HL-60 (cell line): ENCODE data around the gene NAA38.
"Not testable (repeated sequence)": the region's sequence is repeated elsewhere in the genome, so short reads cannot be mapped to it uniquely, and the experiment has no call there.

Source experiments
- DNase-seq, 2 experiments: peaks; one replicate each; pipeline ENCODE4 v3.0.0-alpha.2; 2010 to 2020; ENCODE audit warnings: low read depth in 1 of 2, low spot score in 1 of 2
- H3K27ac ChIP-seq: fragments of 250-450 bp; sonication (Bioruptor Pico); replicated peaks from 2 replicates; pipeline ENCODE4 v1.5.1; 2020; ENCODE audit warnings: mild to moderate bottlenecking, moderate library complexity
- H3K27me3 ChIP-seq: fragments of 250-450 bp; sonication (Bioruptor Pico); 2 replicates; pipeline ENCODE4 v1.5.1; 2021; ENCODE audit warnings: mild to moderate bottlenecking, moderate library complexity; ENCODE audit not compliant: insufficient read depth, poor library complexity, severe bottlenecking
- H3K4me3 ChIP-seq: replicated peaks from 2 replicates; pipeline ENCODE4 v1.5.1; 2011; ENCODE audit warnings: mild to moderate bottlenecking, control low read depth, low read length; ENCODE audit not compliant: insufficient read depth
- GABPA ChIP-seq: IDR thresholded peaks from 2 replicates; pipeline ENCODE4 v1.6.1; 2012; ENCODE audit warnings: low read depth
- POLR2AphosphoS5 ChIP-seq: IDR thresholded peaks from 2 replicates; pipeline ENCODE4 v1.6.1; 2012; ENCODE audit warnings: low read depth
- REST ChIP-seq: IDR thresholded peaks from 2 replicates; pipeline ENCODE4 v1.6.1; 2012; ENCODE audit warnings: low read depth; ENCODE audit not compliant: insufficient replicate concordance
- SPI1 ChIP-seq: IDR thresholded peaks from 2 replicates; pipeline ENCODE4 v1.6.1; 2012; ENCODE audit warnings: low read depth, mild to moderate bottlenecking, borderline replicate concordance
- TF ChIP-seq, protein P1 (sequence below): IDR thresholded peaks from one replicate; pipeline ENCODE4 v1.5.1; 2011; ENCODE audit warnings: low read length, control low read depth, inconsistent platforms; ENCODE audit not compliant: insufficient read depth

Gene NAA38

DNA sequence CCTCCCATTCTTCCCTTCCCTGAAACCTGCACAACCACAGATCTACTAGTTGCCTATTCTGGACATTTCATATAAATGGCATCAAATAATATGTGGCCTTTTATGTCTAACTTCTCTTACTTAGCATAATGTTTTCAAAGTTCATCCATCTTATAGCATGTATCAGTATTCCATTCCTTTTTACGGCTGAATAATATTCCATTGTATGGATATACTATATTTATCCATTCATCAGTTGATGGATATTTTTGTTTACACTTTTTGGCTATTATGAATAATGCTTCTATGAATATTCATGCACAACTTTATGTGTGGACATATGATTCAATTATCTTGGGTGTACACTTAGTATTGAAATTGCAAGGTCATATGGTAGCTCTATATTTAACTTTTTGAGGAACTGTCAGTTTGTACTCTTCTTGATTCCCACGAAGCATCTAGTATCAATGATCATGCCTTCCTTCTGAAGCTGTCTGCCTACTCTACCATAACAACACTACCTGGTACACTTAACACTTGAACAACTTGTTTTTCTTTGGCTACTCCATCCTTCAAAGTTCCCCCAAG lies 18.5 kb upstream of the NAA38 start:
- Histone ChIP-seq H3K4me3 (no peak overlapping the region), H3K27me3 (no peaks in the 10 kb centered on the region), H3K27ac (no peak overlapping the region)
- TF ChIP-seq GABPA: no peak
- no peak for TF ChIP-seq REST
- DNase-seq: no peak

DNA sequence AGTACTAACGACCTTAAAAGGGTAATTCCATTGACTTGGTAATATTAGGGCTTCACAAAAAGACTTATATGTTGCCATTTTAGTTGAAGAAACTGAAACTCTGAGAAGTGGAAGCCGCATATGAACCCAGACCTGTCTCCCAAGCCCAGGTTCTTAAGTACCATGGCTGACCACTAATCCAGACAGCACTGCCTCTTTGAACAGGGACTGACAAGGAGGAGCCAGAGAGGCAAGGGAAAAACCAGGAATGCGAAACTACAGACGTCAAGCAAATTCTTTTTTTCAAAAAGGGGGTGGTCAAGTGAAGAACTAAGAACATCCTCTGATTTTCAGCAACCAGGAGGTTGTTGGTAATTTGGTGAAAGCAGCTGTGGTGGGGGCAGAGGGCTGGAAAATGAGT lies 15.7 kb upstream of the NAA38 start:
- no peaks in the 10 kb centered on the region for H3K27me3 ChIP-seq
- no peak overlapping the region for H3K27ac ChIP-seq
- TF ChIP-seq SPI1: no peak
- TF ChIP-seq, protein P1, sequence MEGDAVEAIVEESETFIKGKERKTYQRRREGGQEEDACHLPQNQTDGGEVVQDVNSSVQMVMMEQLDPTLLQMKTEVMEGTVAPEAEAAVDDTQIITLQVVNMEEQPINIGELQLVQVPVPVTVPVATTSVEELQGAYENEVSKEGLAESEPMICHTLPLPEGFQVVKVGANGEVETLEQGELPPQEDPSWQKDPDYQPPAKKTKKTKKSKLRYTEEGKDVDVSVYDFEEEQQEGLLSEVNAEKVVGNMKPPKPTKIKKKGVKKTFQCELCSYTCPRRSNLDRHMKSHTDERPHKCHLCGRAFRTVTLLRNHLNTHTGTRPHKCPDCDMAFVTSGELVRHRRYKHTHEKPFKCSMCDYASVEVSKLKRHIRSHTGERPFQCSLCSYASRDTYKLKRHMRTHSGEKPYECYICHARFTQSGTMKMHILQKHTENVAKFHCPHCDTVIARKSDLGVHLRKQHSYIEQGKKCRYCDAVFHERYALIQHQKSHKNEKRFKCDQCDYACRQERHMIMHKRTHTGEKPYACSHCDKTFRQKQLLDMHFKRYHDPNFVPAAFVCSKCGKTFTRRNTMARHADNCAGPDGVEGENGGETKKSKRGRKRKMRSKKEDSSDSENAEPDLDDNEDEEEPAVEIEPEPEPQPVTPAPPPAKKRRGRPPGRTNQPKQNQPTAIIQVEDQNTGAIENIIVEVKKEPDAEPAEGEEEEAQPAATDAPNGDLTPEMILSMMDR: no peak
- TF ChIP-seq REST: no peak
- no peak for TF ChIP-seq POLR2AphosphoS5
- no peak overlapping the region for H3K4me3 ChIP-seq
- DNase-seq: no peak

- TF ChIP-seq REST: no peak
- TF ChIP-seq SPI1: peak; percentile 64; the same call in 1 of the 2 replicates
- no peak overlapping the region for H3K4me3 ChIP-seq
- no peaks in the 10 kb centered on the region for H3K27me3 ChIP-seq
- H3K27ac ChIP-seq: peak overlapping the region; percentile 68
- DNase-seq: peak in 1 of 2 experiments; percentile 50
Measured at GRCh38 chr17:7867881-7868329, 10.5 kb upstream of the NAA38 start.

DNA sequence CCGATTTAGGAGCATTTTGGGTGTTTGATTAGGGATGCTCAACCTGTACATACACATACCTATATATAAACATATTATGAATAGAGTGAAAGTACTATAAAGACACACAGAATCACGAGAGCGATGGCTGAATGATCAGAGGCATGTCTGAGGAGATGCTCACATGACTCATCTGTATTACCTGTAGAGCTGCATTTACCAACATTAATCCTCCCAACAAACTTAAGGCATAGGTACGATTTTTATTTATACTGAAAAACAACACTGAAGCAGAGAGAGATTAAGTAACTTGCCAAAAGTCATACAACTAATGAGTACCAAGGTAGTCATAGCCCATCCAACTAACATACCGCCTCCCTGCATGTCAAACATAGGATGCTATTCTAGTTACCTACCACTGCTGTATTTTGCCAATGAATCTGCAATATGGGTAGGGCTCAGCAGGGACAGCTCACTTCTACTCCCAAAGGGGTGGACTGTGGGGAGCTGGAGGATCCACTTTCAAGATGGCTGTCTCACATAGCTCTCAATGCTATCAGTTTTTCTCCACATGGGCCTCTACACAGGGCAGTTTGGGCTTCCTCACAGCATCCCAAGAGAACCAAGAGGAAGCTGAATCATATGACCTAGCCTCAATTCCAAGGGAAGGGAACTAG lies 7.8 kb upstream of the NAA38 start:
- no peak for DNase-seq
- H3K4me3 ChIP-seq: no peak overlapping the region
- no peaks in the 10 kb centered on the region for H3K27me3 ChIP-seq
- TF ChIP-seq, protein P1: no peak
- TF ChIP-seq SPI1: no peak
- TF ChIP-seq GABPA: no peak
- TF ChIP-seq POLR2AphosphoS5: no peak
- TF ChIP-seq REST: no peak
- no peak overlapping the region for H3K27ac ChIP-seq

GRCh38 chr17:7864384-7864783 lies 7.0 kb upstream of the NAA38 start:
- not testable (repeated sequence) for H3K4me3 ChIP-seq, H3K27ac ChIP-seq, H3K27me3 ChIP-seq, DNase-seq
